GM23338 (cell line): ENCODE measurements around the gene KIFAP3.

Experiments
- CTCF ChIP-seq, 2 experiments: fragments of 200-600 bp in 1 of 2; sonication (generic) in 1 of 2; conservative IDR thresholded peaks; 2 replicates each; pipeline versions ENCODE4 v1.5.1 to v1.6.1; 2016 to 2017; ENCODE audit warnings: antibody characterized with exemption in 2 of 2, low read depth in 2 of 2, mild to moderate bottlenecking in 2 of 2, moderate library complexity in 1 of 2
- EZH2 ChIP-seq: fragments of 200-600 bp; sonication (generic); IDR thresholded peaks from one replicate; pipeline ENCODE4 v1.8.0; 2017; ENCODE audit warnings: antibody characterized with exemption, mild to moderate bottlenecking, low read depth; ENCODE audit not compliant: unreplicated experiment

- TF ChIP-seq CTCF (conservative IDR thresholded peaks at IDR 0.05; ENCODE audit: low read depth in 2 of 2) (no peak), EZH2 (no peak)
Observed at GRCh38 chr1:169918927-169919326, 155.6 kb downstream of the KIFAP3 start.
